ENCODE results near the gene FZD10.
A peak's percentile ranks its signal among the peaks of the same experiment; 100 is the strongest.

The FZD10 gene

GRCh38 chr12:130162267-130162666 is at the start of gene FZD10:
FZD10 (plus strand) TSS chr12:130162464; CDS start chr12:130162943, 479 bp downstream.
- DNase-seq (ENCODE audit: low spot score): peak; percentile 39

GRCh38 chr12:130114952-130115351 is 47.3 kb upstream of the FZD10 start:
- DNase-seq (ENCODE audit: low spot score): no peak

GRCh38 chr12:130115646-130116045 is 46.6 kb upstream of the FZD10 start:
- DNase-seq (ENCODE audit: low spot score): no peak

GRCh38 chr12:130116791-130117190 is 45.5 kb upstream of the FZD10 start:
- no peak for DNase-seq (ENCODE audit: low spot score)

- DNase-seq (ENCODE audit: low spot score): no peak
Observed at GRCh38 chr12:130117233-130117632, 45.0 kb upstream of the FZD10 start.

- DNase-seq (ENCODE audit: low spot score): no peak
Observed at GRCh38 chr12:130117701-130118100, 44.6 kb upstream of the FZD10 start.

GRCh38 chr12:130118181-130118580 is 44.1 kb upstream of the FZD10 start:
- DNase-seq (ENCODE audit: low spot score): no peak

- DNase-seq (ENCODE audit: low spot score): no peak
Observed at GRCh38 chr12:130119241-130119861, 42.9 kb upstream of the FZD10 start.

GRCh38 chr12:130120012-130120805 is 42.1 kb upstream of the FZD10 start:
- DNase-seq (ENCODE audit: low spot score): no peak

- no peak for DNase-seq (ENCODE audit: low spot score)
Observed at GRCh38 chr12:130121226-130122000, 40.9 kb upstream of the FZD10 start.

GRCh38 chr12:130122356-130122755 is 39.9 kb upstream of the FZD10 start:
- DNase-seq (ENCODE audit: low spot score): no peak

GRCh38 chr12:130124106-130124505 is 38.2 kb upstream of the FZD10 start:
- no peak for DNase-seq (ENCODE audit: low spot score)

- no peak for DNase-seq (ENCODE audit: low spot score)
Observed at GRCh38 chr12:130124605-130125244, 37.5 kb upstream of the FZD10 start.

- no peak for DNase-seq (ENCODE audit: low spot score)
Observed at GRCh38 chr12:130126023-130126432, 36.2 kb upstream of the FZD10 start.

- DNase-seq (ENCODE audit: low spot score): peak; percentile 15
Observed at GRCh38 chr12:130127532-130127911, 34.7 kb upstream of the FZD10 start.

GRCh38 chr12:130127912-130128789 is 34.1 kb upstream of the FZD10 start:
- DNase-seq (ENCODE audit: low spot score): no peak

- no peak for DNase-seq (ENCODE audit: low spot score)
Observed at GRCh38 chr12:130128790-130129735, 33.2 kb upstream of the FZD10 start.

GRCh38 chr12:130130346-130130745 is 31.9 kb upstream of the FZD10 start:
- DNase-seq (ENCODE audit: low spot score): no peak

- DNase-seq (ENCODE audit: low spot score): no peak
Observed at GRCh38 chr12:130131025-130131424, 31.2 kb upstream of the FZD10 start.

GRCh38 chr12:130131801-130132200 is 30.5 kb upstream of the FZD10 start:
- no peak for DNase-seq (ENCODE audit: low spot score)
